HG03135 (cell line): ENCODE results near the gene AQR.

ENCODE experiments used
- ATAC-seq: cut with Tn5 transposase; IDR thresholded peaks from one replicate; pipeline ENCODE4 v1.9.1; 2021; ENCODE audit warnings: mild to moderate bottlenecking, moderate library complexity; ENCODE audit not compliant: unreplicated experiment

The AQR gene

GRCh38 chr15:34883633-34884032, 85.9 kb downstream of the AQR start:
- no peak for ATAC-seq

DNA sequence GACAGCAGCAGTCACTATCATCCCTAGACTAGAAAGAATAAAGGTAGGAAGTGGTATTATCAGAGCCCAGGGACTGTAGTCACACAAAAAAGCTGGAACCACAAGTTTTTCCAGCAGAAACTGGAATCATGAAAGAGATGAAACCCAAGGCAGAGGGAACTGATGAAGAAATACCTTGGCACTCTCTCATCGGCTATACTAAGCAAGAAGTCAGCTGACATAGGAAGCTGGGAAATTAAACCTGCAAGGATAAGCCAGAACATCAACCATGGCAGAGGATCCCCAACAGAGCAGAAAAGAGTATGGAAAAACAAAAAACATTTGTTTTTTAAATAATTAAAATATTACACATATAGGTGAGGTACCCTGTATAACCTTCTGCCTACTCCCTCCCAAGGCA, 86.5 kb downstream of the AQR start:
- no peak for ATAC-seq

DNA sequence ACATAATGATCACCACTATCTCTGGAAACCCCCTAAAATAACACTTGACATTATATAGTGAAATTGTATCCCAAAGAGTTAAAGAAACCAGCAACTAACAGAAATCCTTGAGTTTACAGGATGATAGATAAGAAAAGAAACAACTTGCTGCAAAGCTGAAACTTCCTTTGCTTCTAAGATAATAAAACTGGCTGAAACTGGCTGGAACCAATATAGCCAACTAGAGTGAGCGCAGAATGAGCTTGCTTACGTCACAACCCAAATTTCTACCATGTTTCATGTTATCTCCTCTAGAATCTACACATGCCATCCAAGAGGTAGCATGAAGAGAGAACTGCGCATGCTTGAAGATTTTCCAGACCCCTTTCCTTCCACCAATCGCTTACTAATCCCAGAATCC, 90.4 kb downstream of the AQR start:
- ATAC-seq: no peak

DNA sequence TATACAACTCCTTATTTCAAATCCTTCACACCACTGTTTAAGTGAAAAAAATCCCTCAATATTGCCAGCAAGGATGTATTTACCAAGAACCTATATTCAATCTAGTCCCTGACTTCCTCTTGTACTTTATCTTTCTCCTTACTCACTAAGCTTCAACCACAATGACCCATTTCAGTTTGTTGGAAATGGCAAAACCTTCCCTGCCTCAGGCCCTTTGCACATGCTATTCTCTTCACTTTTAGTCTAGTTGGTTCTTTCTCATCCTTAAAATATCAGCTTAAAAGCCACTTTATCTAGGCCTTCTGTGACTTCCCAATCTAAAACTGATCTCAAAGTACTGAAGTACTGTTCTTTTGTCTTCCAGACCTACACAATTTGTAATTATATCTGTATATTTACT, 92.9 kb downstream of the AQR start:
- no peak for ATAC-seq

DNA sequence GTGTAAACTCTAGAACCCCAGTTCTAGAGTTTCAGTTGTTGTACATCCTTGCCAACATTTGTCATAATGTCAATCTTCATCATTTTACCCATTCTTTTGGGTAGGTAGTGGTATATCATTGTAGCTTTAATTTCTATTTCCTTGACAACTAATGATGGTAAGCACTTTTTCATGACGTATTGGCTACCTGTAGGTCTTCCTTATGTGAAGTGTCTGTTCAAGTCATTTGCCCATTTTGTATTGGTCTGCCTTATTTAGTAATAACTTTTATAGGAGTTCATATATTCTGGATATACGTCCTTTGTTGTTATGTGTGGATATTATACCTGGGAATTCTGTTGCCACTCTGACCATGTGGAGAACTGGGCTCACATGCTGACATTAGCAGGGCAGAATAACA, 100.4 kb downstream of the AQR start:
- ATAC-seq: no peak

- no peak for ATAC-seq
Measured at GRCh38 chr15:34865531-34865930, 104.0 kb downstream of the AQR start.

- ATAC-seq: no peak
Measured at GRCh38 chr15:34861214-34861613, 108.3 kb downstream of the AQR start.

DNA sequence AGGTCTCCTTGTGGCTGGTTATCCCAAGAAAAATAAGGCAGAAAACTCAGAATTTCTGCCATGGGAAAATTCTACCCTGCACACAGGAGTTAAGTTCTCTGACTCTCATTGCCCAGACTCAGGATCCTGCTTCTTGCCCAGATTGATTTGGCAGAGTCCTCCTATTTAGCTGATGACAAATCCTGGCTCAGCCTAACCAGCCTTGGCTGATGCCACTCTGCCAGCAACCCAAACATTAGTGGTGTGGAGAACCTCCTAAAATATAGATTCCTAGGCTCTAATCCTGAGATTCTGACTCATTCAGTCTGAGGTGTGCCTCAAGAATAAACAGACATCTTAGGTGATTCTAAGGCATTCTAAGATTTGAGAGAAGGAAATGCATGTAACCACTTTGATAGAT, 113.6 kb downstream of the AQR start:
- ATAC-seq: no peak

DNA sequence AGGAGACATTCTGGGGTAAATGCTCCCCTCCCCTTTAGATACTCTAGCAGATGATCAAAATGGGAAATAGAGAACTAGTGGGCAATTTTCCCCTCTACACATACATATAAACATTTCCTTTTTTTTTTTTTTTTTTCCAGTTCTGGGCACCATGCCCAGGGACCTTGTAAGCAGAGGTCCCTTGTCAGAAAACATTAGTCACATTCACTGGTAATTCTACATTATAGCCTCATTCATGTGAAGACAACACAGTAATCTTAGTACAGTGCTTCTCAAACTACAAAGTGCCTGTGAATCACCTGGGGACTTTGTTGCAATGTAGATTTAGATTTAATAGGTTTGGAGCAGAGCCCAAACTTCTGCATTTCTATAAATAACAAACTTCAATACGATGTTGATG, 114.1 kb downstream of the AQR start:
- ATAC-seq: no peak

DNA sequence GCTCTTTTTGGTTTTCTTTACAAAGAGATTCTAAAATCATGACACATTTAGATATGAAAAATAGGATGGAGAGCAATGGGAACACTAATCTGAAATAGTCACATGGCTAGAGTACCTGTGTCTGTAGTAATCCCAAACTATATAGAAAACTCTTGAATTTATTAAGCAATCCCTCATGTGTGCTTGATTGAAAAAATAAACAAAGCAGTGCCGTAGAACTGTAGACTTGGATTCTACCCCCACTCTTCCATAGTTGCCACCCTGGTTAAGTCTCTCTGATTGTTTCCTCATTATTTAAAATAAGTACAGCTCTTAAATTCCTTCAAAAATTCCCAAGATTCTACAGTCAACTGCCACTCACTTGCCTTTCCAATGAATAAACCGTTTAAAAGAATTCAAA, 115.3 kb downstream of the AQR start:
- no peak for ATAC-seq

GRCh38 chr15:34853001-34853758, 116.4 kb downstream of the AQR start:
- no peak for ATAC-seq

- ATAC-seq: no peak
Measured at GRCh38 chr15:34851751-34852150, 117.8 kb downstream of the AQR start.

GRCh38 chr15:34851007-34851406, 118.5 kb downstream of the AQR start:
- no peak for ATAC-seq

DNA sequence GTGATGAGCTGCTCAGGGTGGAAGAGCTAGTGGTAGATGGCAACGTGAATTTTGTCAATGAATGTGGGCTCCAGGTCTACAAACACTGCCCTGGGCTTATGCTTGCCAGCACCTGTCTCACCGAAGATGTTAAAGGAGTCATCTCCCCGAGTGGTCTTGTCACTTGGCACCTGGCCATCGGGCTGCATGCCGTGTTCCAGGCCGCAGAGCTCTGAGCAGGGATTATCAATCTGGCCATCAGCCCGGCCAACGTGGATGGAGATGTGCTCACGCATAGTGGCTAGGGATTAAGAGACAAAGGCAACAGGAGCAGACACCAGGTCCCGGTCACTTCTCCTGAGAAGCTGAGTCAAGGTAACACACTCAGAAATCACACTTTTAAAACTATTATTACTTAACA, 119.4 kb downstream of the AQR start:
- ATAC-seq: no peak

DNA sequence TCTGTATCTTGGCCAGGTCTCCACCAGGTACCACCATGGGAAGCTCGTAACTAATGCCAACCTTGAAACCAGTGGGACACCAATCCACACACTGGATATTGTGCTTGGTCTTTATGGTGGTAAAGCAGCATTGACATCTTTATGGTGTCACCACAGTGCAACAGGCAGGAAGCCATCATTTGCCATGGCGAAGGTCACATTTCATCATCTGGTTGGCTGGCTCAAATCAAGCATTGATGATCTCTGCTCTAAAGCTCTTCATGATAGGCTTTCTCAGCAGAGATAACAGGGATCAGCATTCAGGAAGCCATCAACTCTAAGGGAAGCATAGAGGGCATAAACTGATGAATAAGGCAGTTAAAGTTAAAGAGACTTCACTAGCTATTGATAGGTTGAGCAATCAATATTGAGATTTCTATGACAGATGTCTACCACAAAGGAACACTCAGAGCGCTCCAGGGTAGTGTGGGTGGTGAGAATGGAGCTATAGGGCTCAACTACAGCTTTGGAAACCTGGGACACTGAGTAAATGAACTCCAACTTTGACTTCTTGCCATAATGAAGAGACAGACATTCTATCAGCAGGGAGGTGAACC, 120.1 kb downstream of the AQR start:
- no peak for ATAC-seq

DNA sequence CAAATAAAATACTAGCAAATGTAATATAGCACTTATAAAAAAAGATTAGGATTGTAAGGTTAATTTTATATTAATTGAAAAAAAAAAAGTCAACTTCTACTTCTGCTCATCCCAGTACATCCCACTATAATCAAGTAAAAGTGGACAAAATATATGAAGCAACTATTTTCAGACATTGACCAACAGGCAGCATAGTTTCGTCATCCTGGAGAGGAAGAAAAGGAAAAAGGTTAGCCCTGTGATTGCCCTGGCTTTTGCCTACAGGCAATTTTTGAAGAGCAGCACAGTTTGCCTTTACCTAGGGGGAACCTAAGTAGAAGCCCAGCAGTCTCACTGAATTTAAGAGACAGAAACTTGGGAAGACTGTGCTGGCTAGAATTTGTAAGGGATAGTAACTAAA, 121.9 kb downstream of the AQR start:
- no peak for ATAC-seq

GRCh38 chr15:34841262-34841725, 128.2 kb downstream of the AQR start:
- no peak for ATAC-seq

DNA sequence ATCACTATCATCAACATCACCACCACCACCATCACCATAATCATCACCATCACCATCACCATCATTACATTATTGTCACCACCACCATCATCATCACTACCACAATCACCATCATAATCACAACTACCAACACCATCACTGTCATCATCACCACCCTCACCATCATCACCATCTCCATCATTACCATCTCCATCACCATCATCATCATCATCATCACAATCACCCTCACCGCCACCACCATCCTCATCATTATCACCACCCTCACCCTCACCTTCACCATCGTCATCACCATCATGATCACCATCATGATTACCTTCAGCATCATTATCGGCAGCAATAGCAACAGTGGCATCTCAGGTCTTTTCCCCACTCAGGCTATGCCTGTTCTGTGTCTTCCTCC, 131.3 kb downstream of the AQR start:
- ATAC-seq: no peak

DNA sequence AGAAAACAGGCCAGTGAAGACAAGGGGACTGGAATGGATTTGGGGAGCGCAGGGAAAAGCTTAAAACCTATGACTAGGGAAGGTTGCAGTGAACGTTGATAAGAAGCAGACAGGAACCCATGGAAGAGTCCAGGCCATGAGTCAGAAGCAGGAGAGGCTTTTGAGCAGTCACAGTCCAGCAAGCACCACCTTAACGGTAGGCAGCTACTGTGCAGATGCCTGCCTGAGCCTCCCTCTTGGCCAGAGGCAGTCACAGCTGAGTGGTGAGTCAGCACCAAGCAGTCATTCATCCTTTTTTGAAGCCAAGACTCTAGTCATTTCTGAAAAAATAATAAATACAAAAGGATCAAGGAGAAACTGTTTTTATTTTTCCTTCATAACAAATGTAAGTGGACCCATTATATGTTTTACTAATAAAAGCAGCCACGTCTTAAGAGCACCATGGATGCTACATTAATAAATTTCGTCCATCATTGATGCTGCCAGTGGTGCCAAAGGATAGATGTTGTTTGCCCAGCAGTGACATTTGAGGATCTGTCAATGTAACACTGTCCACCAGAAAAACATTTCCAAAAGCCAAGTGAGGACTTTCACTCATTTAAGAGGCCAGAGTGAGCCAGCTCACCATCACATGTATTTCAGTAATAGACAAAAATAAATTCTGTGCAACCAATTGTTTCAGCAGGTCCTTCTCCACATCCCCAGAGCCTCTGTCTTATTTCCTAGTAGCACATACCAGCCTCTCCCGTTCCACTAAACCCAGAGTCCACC, 132.1 kb downstream of the AQR start:
- no peak for ATAC-seq

DNA sequence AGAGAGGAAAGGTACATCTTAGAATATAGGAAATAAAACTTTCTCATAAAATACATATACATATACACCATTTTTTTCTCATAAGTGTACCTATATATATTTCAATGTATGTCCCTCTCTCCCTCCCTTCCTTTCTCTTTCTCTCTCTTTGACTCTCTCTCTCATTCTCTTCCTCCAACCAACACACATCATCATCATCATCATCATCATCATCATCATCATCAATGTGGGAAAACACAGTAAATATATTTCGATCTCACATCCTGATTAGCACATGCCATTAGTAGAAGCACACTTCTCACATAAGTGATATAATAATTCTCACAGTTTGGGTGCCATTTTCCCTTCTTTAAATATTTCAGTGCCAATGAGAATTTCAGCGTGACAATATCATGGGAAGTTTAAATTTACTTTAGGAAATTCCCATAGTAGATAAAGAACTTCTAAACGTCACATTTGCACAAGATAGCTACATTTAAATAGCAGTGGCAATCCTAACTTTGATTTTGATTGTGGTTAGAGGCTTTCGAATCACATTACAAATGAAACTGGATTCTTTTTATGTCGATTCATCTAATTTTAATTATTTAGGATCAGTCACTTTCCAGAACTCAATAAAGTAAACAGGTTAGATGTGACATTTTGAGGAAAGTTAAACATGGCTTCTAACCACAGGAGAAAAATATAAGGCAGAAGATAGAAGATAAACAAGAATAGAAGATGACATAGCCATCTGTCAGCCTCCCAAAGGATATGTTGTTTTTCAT, 141.2 kb downstream of the AQR start:
- ATAC-seq: no peak

DNA sequence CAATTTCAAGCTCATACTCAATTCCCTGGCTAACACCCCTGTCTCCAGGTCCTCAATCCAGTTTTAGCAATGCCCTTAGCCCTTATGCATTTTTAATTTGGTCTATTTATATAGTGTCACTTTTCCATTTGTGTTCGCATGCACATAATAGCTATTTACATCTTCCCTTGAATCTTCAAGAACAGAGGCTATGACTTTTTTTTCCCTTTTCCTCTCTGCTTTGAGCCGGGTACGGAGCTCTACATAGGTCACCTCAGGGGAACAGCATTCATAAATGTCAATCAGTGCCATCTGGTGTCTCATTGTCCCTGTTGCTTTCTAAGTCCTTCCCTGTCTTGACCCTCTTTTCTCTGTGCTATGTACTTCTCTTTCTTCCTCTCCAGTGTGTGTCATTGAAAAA, 147.7 kb downstream of the AQR start:
- no peak for ATAC-seq
